Activated CD8-positive, alpha-beta memory T cell treated with anti-CD3 and anti-CD28 coated beads for 48 hours (primary cell): ENCODE results near the gene INS.

ENCODE experiments used
- DNase-seq, 3 experiments: peaks; one replicate each; pipeline ENCODE4 v3.0.0-alpha.2; 2020; ENCODE audit warnings: low read depth in 2 of 3, low spot score in 2 of 3

The INS gene

GRCh38 chr11:2121227-2122130 is 39.5 kb downstream of the INS start:
- DNase-seq = no peak

GRCh38 chr11:2120359-2121100 is 40.5 kb downstream of the INS start:
- no peak for DNase-seq

GRCh38 chr11:2118677-2119076 is 42.3 kb downstream of the INS start:
- no peak for DNase-seq

- DNase-seq = no peak
Measured at GRCh38 chr11:2116680-2117079, 44.3 kb downstream of the INS start.

- no peak for DNase-seq
Measured at GRCh38 chr11:2115308-2115707, 45.7 kb downstream of the INS start.

GRCh38 chr11:2114430-2115241 is 46.4 kb downstream of the INS start:
- DNase-seq = no peak

GRCh38 chr11:2113776-2114175 is 47.2 kb downstream of the INS start:
- no peak for DNase-seq

GRCh38 chr11:2110521-2110920 is 50.5 kb downstream of the INS start:
- DNase-seq = no peak
